Measurements from ENCODE around the gene SLC27A6. TPM values are rescaled to one million over a fixed set of nuclear protein-coding genes. Genes with fewer than 3 reads are reported as not detected.

SLC27A6 gene
- total and polyA plus RNA-seq, 2 donors (not counting 1 experiment from before 2014, with no cell fraction given): not detected

DNA sequence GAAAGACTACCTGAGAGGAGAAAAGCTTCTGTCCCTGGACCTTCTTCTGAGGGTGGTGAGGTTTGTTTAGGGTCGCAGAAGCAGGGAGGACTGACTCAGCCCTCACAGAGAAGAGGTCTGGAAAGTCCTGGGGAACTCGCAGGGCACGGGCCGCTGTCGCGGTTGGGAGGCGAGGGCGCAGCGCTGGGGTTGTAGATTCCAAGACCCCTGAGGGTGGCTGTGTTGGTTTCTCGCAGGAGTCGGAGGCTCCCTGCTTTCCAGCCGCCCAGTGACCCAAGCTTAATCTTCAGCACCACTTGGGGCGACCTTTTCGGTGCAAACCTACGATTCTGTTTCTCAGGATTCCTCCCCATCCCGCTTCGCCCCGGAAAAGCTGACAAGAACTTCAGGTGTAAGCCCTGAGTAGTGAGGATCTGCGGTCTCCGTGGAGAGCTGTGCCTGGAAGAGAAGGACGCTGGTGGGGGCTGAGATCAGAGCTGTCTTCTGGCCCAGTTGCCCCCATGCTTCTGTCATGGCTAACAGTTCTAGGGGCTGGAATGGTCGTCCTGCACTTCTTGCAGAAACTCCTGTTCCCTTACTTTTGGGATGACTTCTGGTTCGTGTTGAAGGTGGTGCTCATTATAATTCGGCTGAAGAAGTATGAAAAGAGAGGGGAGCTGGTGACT, 482 bp downstream of the SLC27A6 start:
- Histone ChIP-seq H3K36me3 (replicated peaks in 1 of 2; ENCODE audit: control extremely low read depth in 1 of 2, control insufficient read depth in 1 of 2, extremely low read depth in 1 of 2, insufficient read depth in 2 of 2, low read length in 1 of 2) (no peaks in the 10 kb centered on the region), H3K4me1 (ENCODE audit: control insufficient read depth in 2 of 2, insufficient read depth in 2 of 2, low read length in 2 of 2) (no peaks in the 10 kb centered on the region), H3K4me2 (replicated peaks; ENCODE audit: low read depth, low read length, poor library complexity, severe bottlenecking) (no peak overlapping the region), H3K9me3 (ENCODE audit: control extremely low read depth in 1 of 3, control insufficient read depth in 2 of 3, insufficient read depth in 1 of 3, low read length in 2 of 3) (peaks cover 0 to 20% (median 0%) of the 10 kb centered on the region in 3 donors), H3K79me2 (ENCODE audit: control insufficient read depth, insufficient read depth, low read length) (no peaks in the 10 kb centered on the region), H2AFZ (ENCODE audit: insufficient read depth, low read depth, low read length, poor library complexity, severe bottlenecking) (no peak overlapping the region), H3K27me3 (replicated peaks in 1 of 4; ENCODE audit: control extremely low read depth in 1 of 4, control insufficient read depth in 3 of 4, insufficient read depth in 4 of 4, low read length in 3 of 4) (peaks cover 0 to 9% (median 2%) of the 10 kb centered on the region in 4 experiments), H3K9ac (ENCODE audit: low read length) (no peak overlapping the region), H3K4me3 (ENCODE audit: control extremely low read depth in 1 of 5, extremely low read depth in 1 of 5, insufficient read depth in 1 of 5, low read depth in 2 of 5, low read length in 4 of 5) (no peak overlapping the region), H4K20me1 (ENCODE audit: control insufficient read depth, insufficient read depth, low read length, poor library complexity, severe bottlenecking) (no peaks in the 10 kb centered on the region), H3K27ac (ENCODE audit: low read length in 2 of 2) (no peak overlapping the region)
- CTCF ChIA-PET: no interaction called here
- 69% methylated on average over 24 of the region's 24 CpGs for WGBS (ENCODE audit: insufficient coverage)
- no peak overlapping the region for H3K4me3 Mint-ChIP-seq
- ATAC-seq (ENCODE audit: low read depth) (no peak), DNase-seq (no peak)
- POLR2A ChIA-PET: no interaction called here
- no peaks in the 10 kb centered on the region for H3K4me1 Mint-ChIP-seq
- TF ChIP-seq, protein P1, sequence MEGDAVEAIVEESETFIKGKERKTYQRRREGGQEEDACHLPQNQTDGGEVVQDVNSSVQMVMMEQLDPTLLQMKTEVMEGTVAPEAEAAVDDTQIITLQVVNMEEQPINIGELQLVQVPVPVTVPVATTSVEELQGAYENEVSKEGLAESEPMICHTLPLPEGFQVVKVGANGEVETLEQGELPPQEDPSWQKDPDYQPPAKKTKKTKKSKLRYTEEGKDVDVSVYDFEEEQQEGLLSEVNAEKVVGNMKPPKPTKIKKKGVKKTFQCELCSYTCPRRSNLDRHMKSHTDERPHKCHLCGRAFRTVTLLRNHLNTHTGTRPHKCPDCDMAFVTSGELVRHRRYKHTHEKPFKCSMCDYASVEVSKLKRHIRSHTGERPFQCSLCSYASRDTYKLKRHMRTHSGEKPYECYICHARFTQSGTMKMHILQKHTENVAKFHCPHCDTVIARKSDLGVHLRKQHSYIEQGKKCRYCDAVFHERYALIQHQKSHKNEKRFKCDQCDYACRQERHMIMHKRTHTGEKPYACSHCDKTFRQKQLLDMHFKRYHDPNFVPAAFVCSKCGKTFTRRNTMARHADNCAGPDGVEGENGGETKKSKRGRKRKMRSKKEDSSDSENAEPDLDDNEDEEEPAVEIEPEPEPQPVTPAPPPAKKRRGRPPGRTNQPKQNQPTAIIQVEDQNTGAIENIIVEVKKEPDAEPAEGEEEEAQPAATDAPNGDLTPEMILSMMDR (IDR thresholded peaks at IDR 0.05): no peak
- TF ChIP-seq EZH2 (IDR thresholded peaks at IDR 0.05; ENCODE audit: borderline replicate concordance, insufficient read depth, low read depth, low read length, poor library complexity, severe bottlenecking): no peak
- intact Hi-C loops (cut with micrococcal nuclease): no loop called here
- H3K27ac Mint-ChIP-seq: no peak overlapping the region
- peaks cover 2% of the 10 kb centered on the region for H3K9me3 Mint-ChIP-seq (ENCODE audit: insufficient read depth)
- peaks cover 16% of the 10 kb centered on the region for H3K27me3 Mint-ChIP-seq

DNA sequence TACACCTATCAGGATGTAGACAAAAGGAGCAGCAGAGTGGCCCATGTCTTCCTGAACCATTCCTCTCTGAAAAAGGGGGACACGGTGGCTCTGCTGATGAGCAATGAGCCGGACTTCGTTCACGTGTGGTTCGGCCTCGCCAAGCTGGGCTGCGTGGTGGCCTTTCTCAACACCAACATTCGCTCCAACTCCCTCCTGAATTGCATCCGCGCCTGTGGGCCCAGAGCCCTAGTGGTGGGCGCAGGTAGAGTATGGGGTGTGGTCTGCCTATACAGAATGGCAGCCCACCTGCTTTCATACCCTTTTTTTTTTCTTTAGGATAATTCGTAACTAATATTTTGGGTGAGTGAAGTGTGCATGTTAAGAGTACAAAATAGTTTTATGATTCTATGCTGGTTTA, 1.1 kb downstream of the SLC27A6 start:
- Histone ChIP-seq H3K9ac (ENCODE audit: low read length) (no peak overlapping the region), H2AFZ (ENCODE audit: insufficient read depth, low read depth, low read length, poor library complexity, severe bottlenecking) (no peak overlapping the region), H3K79me2 (ENCODE audit: control insufficient read depth, insufficient read depth, low read length) (no peaks in the 10 kb centered on the region), H3K9me3 (ENCODE audit: control extremely low read depth in 1 of 3, control insufficient read depth in 2 of 3, insufficient read depth in 1 of 3, low read length in 2 of 3) (peaks cover 0 to 20% (median 0%) of the 10 kb centered on the region in 3 donors), H3K4me3 (ENCODE audit: control extremely low read depth in 1 of 5, extremely low read depth in 1 of 5, insufficient read depth in 1 of 5, low read depth in 2 of 5, low read length in 4 of 5) (no peak overlapping the region), H3K4me1 (ENCODE audit: control insufficient read depth in 2 of 2, insufficient read depth in 2 of 2, low read length in 2 of 2) (no peaks in the 10 kb centered on the region), H3K4me2 (replicated peaks; ENCODE audit: low read depth, low read length, poor library complexity, severe bottlenecking) (no peak overlapping the region), H4K20me1 (ENCODE audit: control insufficient read depth, insufficient read depth, low read length, poor library complexity, severe bottlenecking) (no peaks in the 10 kb centered on the region), H3K27me3 (replicated peaks in 1 of 4; ENCODE audit: control extremely low read depth in 1 of 4, control insufficient read depth in 3 of 4, insufficient read depth in 4 of 4, low read length in 3 of 4) (peaks cover 0 to 9% (median 2%) of the 10 kb centered on the region in 4 experiments), H3K27ac (ENCODE audit: low read length in 2 of 2) (no peak overlapping the region), H3K36me3 (replicated peaks in 1 of 2; ENCODE audit: control extremely low read depth in 1 of 2, control insufficient read depth in 1 of 2, extremely low read depth in 1 of 2, insufficient read depth in 2 of 2, low read length in 1 of 2) (no peaks in the 10 kb centered on the region)
- ChIA-PET CTCF (no interaction called here), POLR2A (no interaction called here)
- H3K27me3 Mint-ChIP-seq: peaks cover 16% of the 10 kb centered on the region
- no peak for DNase-seq
- H3K27ac Mint-ChIP-seq: no peak overlapping the region
- H3K9me3 Mint-ChIP-seq (ENCODE audit: insufficient read depth): peaks cover 2% of the 10 kb centered on the region
- 100% methylated on average over 7 of the region's 12 CpGs for WGBS (ENCODE audit: insufficient coverage)
- H3K4me1 Mint-ChIP-seq: no peaks in the 10 kb centered on the region
- H3K4me3 Mint-ChIP-seq: no peak overlapping the region
- intact Hi-C loops (cut with micrococcal nuclease): no loop called here
- ATAC-seq (ENCODE audit: low read depth): no peak
- TF ChIP-seq EZH2 (IDR thresholded peaks at IDR 0.05; ENCODE audit: borderline replicate concordance, insufficient read depth, low read depth, low read length, poor library complexity, severe bottlenecking): no peak
- TF ChIP-seq, protein P1 (IDR thresholded peaks at IDR 0.05): no peak
